Smooth muscle cell (in vitro differentiated cells): Measurements from ENCODE around the gene PMPCA. TPM values are rescaled to one million over a fixed set of nuclear protein-coding genes. Genes with fewer than 3 reads are reported as not detected.

Experiments
- DNase-seq: peaks from one replicate; lab custom pipeline; 2025; ENCODE audit not compliant: unreplicated experiment; lab: John Stamatoyannopoulos, UW
- H2AFZ ChIP-seq: fragments of 200-600 bp; sonication (generic); 2 replicates; pipeline ENCODE4 v1.6.0; 2016; ENCODE audit warnings: antibody characterized with exemption, low read depth, mild to moderate bottlenecking
- H3F3A ChIP-seq: fragments of 200-600 bp; sonication (generic); 2 replicates; pipeline ENCODE4 v1.6.0; 2017; ENCODE audit warnings: antibody characterized with exemption, low read depth
- H3K27ac ChIP-seq: fragments of 200-600 bp; sonication (generic); 2 replicates; pipeline ENCODE4 v1.5.1; 2016; ENCODE audit warnings: low read depth, mild to moderate bottlenecking
- H3K27me3 ChIP-seq: fragments of 200-600 bp; sonication (generic); 2 replicates; pipeline ENCODE4 v1.6.1; 2016; ENCODE audit warnings: low read depth, mild to moderate bottlenecking
- H3K36me3 ChIP-seq: fragments of 200-600 bp; sonication (generic); 2 replicates; pipeline ENCODE4 v1.5.1; 2016; ENCODE audit warnings: low read depth
- H3K4me1 ChIP-seq: fragments of 200-600 bp; sonication (generic); 2 replicates; pipeline ENCODE4 v1.5.1; 2016; ENCODE audit warnings: low read depth
- H3K4me2 ChIP-seq: fragments of 200-600 bp; sonication (generic); 2 replicates; pipeline ENCODE4 v1.6.0; 2016; ENCODE audit warnings: mild to moderate bottlenecking
- H3K4me3 ChIP-seq: fragments of 200-600 bp; sonication (generic); 2 replicates; pipeline ENCODE4 v1.5.1; 2016; ENCODE audit warnings: mild to moderate bottlenecking
- H3K79me2 ChIP-seq: fragments of 200-600 bp; sonication (generic); 2 replicates; pipeline ENCODE4 v1.6.0; 2016; ENCODE audit warnings: low read depth, mild to moderate bottlenecking
- H3K9ac ChIP-seq: fragments of 200-600 bp; sonication (generic); 2 replicates; pipeline ENCODE4 v1.6.0; 2016; ENCODE audit warnings: low read depth
- H3K9me3 ChIP-seq: fragments of 200-600 bp; sonication (generic); replicated peaks from 2 replicates; pipeline ENCODE4 v1.5.1; 2016; ENCODE audit warnings: low read depth
- H4K20me1 ChIP-seq: fragments of 200-600 bp; sonication (generic); 2 replicates; pipeline ENCODE4 v1.6.0; 2016; ENCODE audit warnings: low read depth
- WGBS: methylation state at CpG from one replicate; pipeline ENCODE4 v1.1.7; 2016; ENCODE audit warnings: low lambda C conversion rate; 5-methylcytosine and 5-hydroxymethylcytosine counted together
- polyA plus RNA-seq: library from polyadenylated mRNA; unstranded; fragments of >200 nt; fragmentation: Nextera tagmentation; extraction: Ambion mirVana; gene quantifications from 2 replicates; pipeline ENCODE4 v1.2.1, GENCODE V29; 2016
- total RNA-seq: library from RNA; depleted of rRNA; stranded (reverse); fragments of >200 nt; gene quantifications from 2 replicates; pipeline ENCODE4 v1.2.3, GENCODE V29; 2014
- TF ChIP-seq, protein P1 (sequence below): fragments of 200-600 bp; sonication (generic); IDR thresholded peaks from 2 replicates; pipeline ENCODE4 v1.5.1; 2017; ENCODE audit warnings: borderline replicate concordance, mild to moderate bottlenecking, antibody characterized with exemption; ENCODE audit not compliant: insufficient read depth, poor library complexity, severe bottlenecking

PMPCA gene
- total and polyA plus RNA-seq, 2 experiments from 2014 or later: 39.8 to 73.0 TPM

GRCh38 chr9:136378170-136379002 lies 32.1 kb upstream of the PMPCA start:
- WGBS: 93% methylated on average over 23 of the region's 28 CpGs
- no peak overlapping the region for H3K9ac ChIP-seq
- H3K4me1 ChIP-seq: no peaks in the 10 kb centered on the region
- no peaks in the 10 kb centered on the region for H4K20me1 ChIP-seq
- no peaks in the 10 kb centered on the region for H3F3A ChIP-seq
- no peaks in the 10 kb centered on the region for H3K27me3 ChIP-seq
- no peaks in the 10 kb centered on the region for H3K36me3 ChIP-seq
- no peak overlapping the region for H3K4me2 ChIP-seq
- TF ChIP-seq, protein P1, sequence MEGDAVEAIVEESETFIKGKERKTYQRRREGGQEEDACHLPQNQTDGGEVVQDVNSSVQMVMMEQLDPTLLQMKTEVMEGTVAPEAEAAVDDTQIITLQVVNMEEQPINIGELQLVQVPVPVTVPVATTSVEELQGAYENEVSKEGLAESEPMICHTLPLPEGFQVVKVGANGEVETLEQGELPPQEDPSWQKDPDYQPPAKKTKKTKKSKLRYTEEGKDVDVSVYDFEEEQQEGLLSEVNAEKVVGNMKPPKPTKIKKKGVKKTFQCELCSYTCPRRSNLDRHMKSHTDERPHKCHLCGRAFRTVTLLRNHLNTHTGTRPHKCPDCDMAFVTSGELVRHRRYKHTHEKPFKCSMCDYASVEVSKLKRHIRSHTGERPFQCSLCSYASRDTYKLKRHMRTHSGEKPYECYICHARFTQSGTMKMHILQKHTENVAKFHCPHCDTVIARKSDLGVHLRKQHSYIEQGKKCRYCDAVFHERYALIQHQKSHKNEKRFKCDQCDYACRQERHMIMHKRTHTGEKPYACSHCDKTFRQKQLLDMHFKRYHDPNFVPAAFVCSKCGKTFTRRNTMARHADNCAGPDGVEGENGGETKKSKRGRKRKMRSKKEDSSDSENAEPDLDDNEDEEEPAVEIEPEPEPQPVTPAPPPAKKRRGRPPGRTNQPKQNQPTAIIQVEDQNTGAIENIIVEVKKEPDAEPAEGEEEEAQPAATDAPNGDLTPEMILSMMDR: no peak
- no peak overlapping the region for H2AFZ ChIP-seq
- no peak overlapping the region for H3K27ac ChIP-seq
- H3K79me2 ChIP-seq: no peaks in the 10 kb centered on the region
- no peak overlapping the region for H3K4me3 ChIP-seq
- DNase-seq: no peak
- no peaks in the 10 kb centered on the region for H3K9me3 ChIP-seq

- H3K36me3 ChIP-seq: no peaks in the 10 kb centered on the region
- no peaks in the 10 kb centered on the region for H3K79me2 ChIP-seq
- DNase-seq: no peak
- H2AFZ ChIP-seq: no peak overlapping the region
- no peaks in the 10 kb centered on the region for H3K9me3 ChIP-seq
- H3K27me3 ChIP-seq: no peaks in the 10 kb centered on the region
- WGBS: 97% methylated on average over 18 of the region's 18 CpGs
- H3K9ac ChIP-seq: no peak overlapping the region
- no peaks in the 10 kb centered on the region for H3F3A ChIP-seq
- no peak overlapping the region for H3K4me2 ChIP-seq
- no peaks in the 10 kb centered on the region for H3K4me1 ChIP-seq
- H3K4me3 ChIP-seq: no peak overlapping the region
- TF ChIP-seq, protein P1: no peak
- no peaks in the 10 kb centered on the region for H4K20me1 ChIP-seq
- H3K27ac ChIP-seq: no peak overlapping the region
Measured at GRCh38 chr9:136379003-136379287, 31.5 kb upstream of the PMPCA start.

GRCh38 chr9:136379401-136379800 lies 31.1 kb upstream of the PMPCA start:
- Histone ChIP-seq H3K27me3 (no peaks in the 10 kb centered on the region), H3K4me2 (no peak overlapping the region), H3K4me3 (no peak overlapping the region), H3K9me3 (no peaks in the 10 kb centered on the region), H3K9ac (no peak overlapping the region), H3K27ac (no peak overlapping the region), H3K79me2 (no peaks in the 10 kb centered on the region), H2AFZ (no peak overlapping the region), H3K4me1 (no peaks in the 10 kb centered on the region), H3F3A (no peaks in the 10 kb centered on the region), H3K36me3 (no peaks in the 10 kb centered on the region), H4K20me1 (no peaks in the 10 kb centered on the region)
- TF ChIP-seq, protein P1: no peak
- WGBS: 96% methylated on average over 11 of the region's 11 CpGs
- DNase-seq: no peak

DNA sequence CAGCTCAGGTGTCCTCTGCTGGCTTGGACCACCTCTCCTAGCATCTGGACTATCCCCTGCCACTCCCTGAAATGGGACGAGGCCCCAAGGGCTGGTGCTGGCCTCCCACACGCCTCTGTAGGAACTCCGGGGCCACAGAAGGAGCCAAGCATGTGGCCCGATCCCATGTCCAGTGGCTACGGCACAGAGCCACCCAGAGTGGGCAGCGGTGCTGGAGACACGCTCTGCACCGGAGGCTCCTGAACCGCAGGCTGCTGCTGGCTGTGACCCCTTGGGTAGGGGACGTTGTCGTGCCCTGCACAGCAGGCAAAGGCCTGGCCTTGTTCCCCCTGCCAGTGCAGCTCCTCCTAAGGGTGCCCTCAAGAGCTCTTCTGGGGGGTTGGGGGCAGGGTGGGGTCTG lies 30.6 kb upstream of the PMPCA start:
- H2AFZ ChIP-seq: no peak overlapping the region
- WGBS: over 99% methylated on average over 11 of the region's 11 CpGs

More for the DNA sequence above, 30.6 kb upstream of the PMPCA start:
- no peaks in the 10 kb centered on the region for H3K27me3 ChIP-seq
- TF ChIP-seq, protein P1: no peak
- H3K4me3 ChIP-seq: no peak overlapping the region
- no peaks in the 10 kb centered on the region for H3K36me3 ChIP-seq
- no peaks in the 10 kb centered on the region for H3K9me3 ChIP-seq
- H3K4me2 ChIP-seq: no peak overlapping the region
- H3K9ac ChIP-seq: no peak overlapping the region
- no peaks in the 10 kb centered on the region for H3K4me1 ChIP-seq
- no peaks in the 10 kb centered on the region for H3F3A ChIP-seq
- no peak overlapping the region for H3K27ac ChIP-seq
- no peaks in the 10 kb centered on the region for H4K20me1 ChIP-seq
- no peaks in the 10 kb centered on the region for H3K79me2 ChIP-seq
- no peak for DNase-seq
